ENCODE results near the gene CDC7. TPM values are rescaled to one million over a fixed set of nuclear protein-coding genes. Genes with fewer than 3 reads are reported as not detected.

Gene CDC7
- total RNA-seq, 1 donor, result 1.8 TPM

- H3K27me3 ChIP-seq (ENCODE audit: insufficient read depth, low read length), result no peaks in the 10 kb centered on the region
- no peak overlapping the region for H3K4me3 ChIP-seq (ENCODE audit: low read length)
- H3K9me3 ChIP-seq (ENCODE audit: low read depth, low read length), result no peaks in the 10 kb centered on the region
- peaks cover 55% of the 10 kb centered on the region for H3K4me1 ChIP-seq (ENCODE audit: insufficient read depth, low read length)
Measured at GRCh38 chr1:91550961-91551360, 50.3 kb downstream of the CDC7 start.

GRCh38 chr1:91552091-91552490 is 51.4 kb downstream of the CDC7 start:
- no peaks in the 10 kb centered on the region for H3K9me3 ChIP-seq (ENCODE audit: low read depth, low read length)
- H3K4me3 ChIP-seq (ENCODE audit: low read length), result no peak overlapping the region
- no peaks in the 10 kb centered on the region for H3K27me3 ChIP-seq (ENCODE audit: insufficient read depth, low read length)
- H3K4me1 ChIP-seq (ENCODE audit: insufficient read depth, low read length), result peaks cover 62% of the 10 kb centered on the region

DNA sequence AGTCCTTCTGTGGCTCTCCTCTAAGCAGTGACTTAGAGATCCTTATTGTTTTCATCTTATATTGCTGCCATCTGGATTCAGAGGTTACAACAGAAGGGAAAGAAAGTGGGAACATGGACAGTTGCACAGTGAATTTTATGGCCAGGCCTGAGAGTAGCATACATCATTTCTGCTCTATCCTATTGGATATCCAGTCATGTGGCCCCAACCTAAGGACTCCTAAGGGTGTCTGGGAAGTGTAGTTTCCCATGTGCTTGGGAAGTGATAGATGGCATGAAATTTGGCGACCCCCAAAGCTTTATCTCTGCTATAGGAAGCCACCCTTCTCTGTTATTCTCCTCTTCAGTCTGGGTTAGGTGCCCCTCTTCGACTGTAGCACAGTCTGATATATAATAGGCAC is 51.9 kb downstream of the CDC7 start:
- no peaks in the 10 kb centered on the region for H3K9me3 ChIP-seq (ENCODE audit: low read depth, low read length)
- peaks cover 60% of the 10 kb centered on the region for H3K4me1 ChIP-seq (ENCODE audit: insufficient read depth, low read length)
- H3K4me3 ChIP-seq (ENCODE audit: low read length), result no peak overlapping the region
- H3K27me3 ChIP-seq (ENCODE audit: insufficient read depth, low read length), result no peaks in the 10 kb centered on the region

- Histone ChIP-seq H3K9me3 (ENCODE audit: low read depth, low read length) (no peaks in the 10 kb centered on the region), H3K4me1 (ENCODE audit: insufficient read depth, low read length) (peaks cover 54% of the 10 kb centered on the region), H3K27me3 (ENCODE audit: insufficient read depth, low read length) (no peaks in the 10 kb centered on the region), H3K4me3 (ENCODE audit: low read length) (no peak overlapping the region)
Measured at GRCh38 chr1:91553177-91553591, 52.5 kb downstream of the CDC7 start.

GRCh38 chr1:91555074-91555730 is 54.6 kb downstream of the CDC7 start:
- Histone ChIP-seq H3K4me3 (ENCODE audit: low read length) (no peak overlapping the region), H3K9me3 (ENCODE audit: low read depth, low read length) (no peaks in the 10 kb centered on the region), H3K4me1 (ENCODE audit: insufficient read depth, low read length) (peaks cover 48% of the 10 kb centered on the region), H3K27me3 (ENCODE audit: insufficient read depth, low read length) (no peaks in the 10 kb centered on the region)

DNA sequence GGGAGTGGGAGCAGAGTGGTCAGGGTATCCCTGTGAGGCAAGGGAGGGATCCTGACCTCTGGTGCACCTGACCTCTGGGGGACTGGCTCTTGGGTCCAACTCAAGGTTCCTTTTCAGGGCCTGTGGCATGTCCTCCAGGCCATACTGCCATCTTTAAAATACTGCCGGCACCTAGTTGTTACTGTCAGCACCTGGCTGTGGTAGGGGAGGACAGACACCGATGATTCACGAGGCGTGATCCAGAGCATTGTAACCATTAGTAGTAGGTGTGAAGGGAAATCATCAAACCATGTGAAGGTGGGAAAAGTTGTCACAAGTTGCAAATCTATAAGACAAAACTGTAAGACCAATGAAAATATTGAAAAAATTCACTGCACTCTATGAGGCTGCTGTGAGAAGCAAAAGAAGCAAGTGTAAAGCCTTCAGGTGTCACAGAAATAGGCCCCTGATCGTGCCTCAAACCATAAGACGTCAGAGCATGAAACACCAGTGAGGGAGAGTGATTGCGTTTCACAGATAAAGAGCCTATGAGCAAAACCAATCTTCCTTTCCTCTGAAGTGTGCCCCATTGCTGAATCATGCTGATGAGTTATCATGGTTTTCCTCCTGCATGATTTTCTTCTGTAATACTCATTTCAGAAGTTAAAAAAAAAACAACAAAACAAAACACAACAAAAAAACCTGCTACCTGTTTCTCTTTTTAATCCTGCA is 55.3 kb downstream of the CDC7 start:
- Histone ChIP-seq H3K27me3 (ENCODE audit: insufficient read depth, low read length) (no peaks in the 10 kb centered on the region), H3K9me3 (ENCODE audit: low read depth, low read length) (no peaks in the 10 kb centered on the region), H3K4me3 (ENCODE audit: low read length) (no peak overlapping the region), H3K4me1 (ENCODE audit: insufficient read depth, low read length) (peaks cover 53% of the 10 kb centered on the region)

- no peak overlapping the region for H3K4me3 ChIP-seq (ENCODE audit: low read length)
- peaks cover 57% of the 10 kb centered on the region for H3K4me1 ChIP-seq (ENCODE audit: insufficient read depth, low read length)
- no peaks in the 10 kb centered on the region for H3K27me3 ChIP-seq (ENCODE audit: insufficient read depth, low read length)
- no peaks in the 10 kb centered on the region for H3K9me3 ChIP-seq (ENCODE audit: low read depth, low read length)
Measured at GRCh38 chr1:91556556-91556955, 55.9 kb downstream of the CDC7 start.

DNA sequence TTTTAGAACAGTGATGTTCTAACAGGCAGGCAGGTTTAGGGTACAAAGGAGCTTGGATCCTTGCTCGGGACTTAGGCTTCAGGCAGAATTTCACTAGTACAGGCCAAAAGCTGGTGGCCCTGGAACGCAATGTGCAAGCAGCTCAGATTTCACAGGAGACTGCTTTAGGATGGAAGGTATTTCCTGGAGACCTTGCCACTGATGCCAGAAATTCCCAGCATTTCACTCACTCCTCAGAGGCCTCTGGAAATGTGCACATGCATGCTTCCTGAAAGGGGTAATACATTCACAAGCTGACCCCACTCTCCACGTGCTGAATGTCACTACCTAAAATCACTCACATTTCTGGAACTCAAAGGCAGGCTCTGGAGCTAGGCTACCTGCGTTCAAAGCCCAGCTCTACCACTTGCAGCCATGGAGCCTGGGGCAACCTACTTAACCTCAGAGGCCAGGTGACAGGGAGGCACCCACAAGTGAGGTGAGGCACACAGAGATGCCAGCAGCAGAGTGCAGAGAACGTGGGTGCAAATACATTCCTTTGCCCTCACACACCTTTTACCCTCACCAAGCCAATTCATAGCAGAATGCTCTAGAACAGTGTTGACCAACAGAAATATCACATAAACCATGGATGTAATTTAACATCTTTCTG is 56.5 kb downstream of the CDC7 start:
- peaks cover 59% of the 10 kb centered on the region for H3K4me1 ChIP-seq (ENCODE audit: insufficient read depth, low read length)
- no peaks in the 10 kb centered on the region for H3K9me3 ChIP-seq (ENCODE audit: low read depth, low read length)
- no peak overlapping the region for H3K4me3 ChIP-seq (ENCODE audit: low read length)
- H3K27me3 ChIP-seq (ENCODE audit: insufficient read depth, low read length), result no peaks in the 10 kb centered on the region

- H3K9me3 ChIP-seq (ENCODE audit: low read depth, low read length), result no peaks in the 10 kb centered on the region
- H3K27me3 ChIP-seq (ENCODE audit: insufficient read depth, low read length), result no peaks in the 10 kb centered on the region
- H3K4me3 ChIP-seq (ENCODE audit: low read length), result no peak overlapping the region
- H3K4me1 ChIP-seq (ENCODE audit: insufficient read depth, low read length), result peaks cover 59% of the 10 kb centered on the region
Measured at GRCh38 chr1:91557826-91558225, 57.2 kb downstream of the CDC7 start.

GRCh38 chr1:91559046-91559750 is 58.5 kb downstream of the CDC7 start:
- Histone ChIP-seq H3K4me1 (ENCODE audit: insufficient read depth, low read length) (peaks cover 53% of the 10 kb centered on the region), H3K4me3 (ENCODE audit: low read length) (no peak overlapping the region), H3K9me3 (ENCODE audit: low read depth, low read length) (no peaks in the 10 kb centered on the region), H3K27me3 (ENCODE audit: insufficient read depth, low read length) (no peaks in the 10 kb centered on the region)

DNA sequence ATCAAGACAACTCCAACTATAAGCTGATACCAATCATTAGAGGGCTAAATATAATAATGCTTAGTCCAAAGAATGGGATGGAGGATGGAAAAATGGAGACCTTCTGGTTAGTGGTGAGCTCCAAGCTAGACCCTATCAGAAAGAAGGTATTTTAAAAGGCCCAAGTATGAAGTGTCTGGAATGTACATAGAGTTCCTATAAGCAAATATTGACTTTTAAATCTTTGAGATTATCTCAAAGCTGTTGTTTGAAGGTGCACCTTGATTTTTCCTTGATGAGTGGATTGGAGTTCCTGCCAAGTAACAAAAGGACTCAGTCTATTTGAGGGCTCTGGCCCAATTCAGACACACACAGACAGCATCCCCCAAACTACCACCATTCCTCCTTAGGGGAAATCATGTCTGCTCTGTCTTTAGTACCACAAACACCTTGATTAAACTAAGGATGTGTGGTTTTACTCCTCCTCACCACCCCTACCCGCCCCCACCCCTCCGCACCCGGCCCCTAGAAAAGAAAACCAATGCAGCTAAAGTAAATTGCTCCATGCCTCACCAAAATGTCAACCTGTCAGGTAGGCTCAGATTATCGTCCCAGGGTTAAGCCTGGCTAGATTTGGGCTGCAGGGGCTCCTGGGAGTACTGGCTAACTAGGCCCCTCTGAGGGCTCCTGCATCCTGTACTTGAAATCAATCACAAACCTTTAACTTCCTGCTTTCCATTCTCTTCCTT is 59.4 kb downstream of the CDC7 start:
- Histone ChIP-seq H3K27me3 (ENCODE audit: insufficient read depth, low read length) (no peaks in the 10 kb centered on the region), H3K4me3 (ENCODE audit: low read length) (no peak overlapping the region), H3K4me1 (ENCODE audit: insufficient read depth, low read length) (peaks cover 45% of the 10 kb centered on the region), H3K9me3 (ENCODE audit: low read depth, low read length) (no peaks in the 10 kb centered on the region)

GRCh38 chr1:91564888-91565701 is 64.4 kb downstream of the CDC7 start:
- Histone ChIP-seq H3K27me3 (ENCODE audit: insufficient read depth, low read length) (no peaks in the 10 kb centered on the region), H3K9me3 (ENCODE audit: low read depth, low read length) (no peaks in the 10 kb centered on the region), H3K4me3 (ENCODE audit: low read length) (no peak overlapping the region), H3K4me1 (ENCODE audit: insufficient read depth, low read length) (peaks cover 20% of the 10 kb centered on the region)

DNA sequence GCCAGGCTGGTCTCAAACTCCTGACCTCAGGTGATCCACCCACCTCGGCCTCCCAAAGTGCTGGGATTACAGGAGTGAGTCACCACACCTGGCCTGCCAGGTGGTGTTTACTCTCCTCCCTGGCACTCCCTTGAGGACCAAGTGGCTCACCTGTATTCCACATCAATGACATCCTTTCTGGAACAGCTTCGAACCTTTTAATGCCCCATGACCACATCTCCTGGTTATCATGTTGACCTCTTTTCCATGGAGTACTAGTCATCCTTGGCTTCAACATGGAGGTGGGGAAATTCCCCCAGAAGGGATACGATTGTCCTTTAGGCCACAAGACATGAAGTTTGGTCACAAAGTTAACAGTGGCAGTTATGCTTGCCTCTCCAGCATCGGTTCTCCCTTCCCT is 66.9 kb downstream of the CDC7 start:
- H3K9me3 ChIP-seq (ENCODE audit: low read depth, low read length), result no peaks in the 10 kb centered on the region
- no peak overlapping the region for H3K4me3 ChIP-seq (ENCODE audit: low read length)
- H3K27me3 ChIP-seq (ENCODE audit: insufficient read depth, low read length), result no peaks in the 10 kb centered on the region
- peaks cover 33% of the 10 kb centered on the region for H3K4me1 ChIP-seq (ENCODE audit: insufficient read depth, low read length)

DNA sequence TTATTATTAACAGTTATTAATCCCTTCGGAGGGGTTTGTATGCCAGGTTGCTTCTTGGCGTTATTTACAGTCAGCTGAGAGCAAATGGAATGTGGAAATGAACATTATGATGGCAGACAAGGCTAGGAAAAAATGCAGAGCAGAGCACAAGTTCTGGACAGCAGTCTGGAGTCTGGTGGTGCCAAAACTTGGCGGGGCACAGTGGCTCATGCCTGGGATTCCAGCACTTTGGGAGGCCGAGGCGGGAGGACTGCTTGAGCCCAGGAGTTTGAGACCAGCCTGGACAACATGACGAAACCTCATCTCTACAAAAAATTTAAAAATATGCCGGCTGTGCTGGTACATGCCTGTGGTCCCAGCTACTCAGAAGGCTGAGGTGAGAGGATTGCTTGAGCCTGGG is 67.6 kb downstream of the CDC7 start:
- Histone ChIP-seq H3K9me3 (ENCODE audit: low read depth, low read length) (no peaks in the 10 kb centered on the region), H3K27me3 (ENCODE audit: insufficient read depth, low read length) (no peaks in the 10 kb centered on the region), H3K4me3 (ENCODE audit: low read length) (no peak overlapping the region), H3K4me1 (ENCODE audit: insufficient read depth, low read length) (peaks cover 35% of the 10 kb centered on the region)
